Ascending aorta (tissue), 2 donors: ENCODE results near the gene ABLIM2. TPM values are rescaled to one million over a fixed set of nuclear protein-coding genes. Genes with fewer than 3 reads are reported as not detected.

Experiments
- DNase-seq, 2 donors: peaks; one replicate each; pipeline ENCODE4 v3.0.0-alpha.2; 2019; ENCODE audit warnings: low spot score in 2 of 2
- H3K27ac ChIP-seq, 2 donors: fragments of 200-600 bp; sonication (generic); one replicate each; pipeline ENCODE4 v1.5.1; 2016 to 2017; ENCODE audit warnings: mild to moderate bottlenecking in 1 of 2
- H3K27me3 ChIP-seq: fragments of 200-600 bp; sonication (generic); one replicate; pipeline ENCODE4 v1.5.1; 2017
- H3K36me3 ChIP-seq, 2 donors: fragments of 200-600 bp; sonication (generic); one replicate each; pipeline ENCODE4 v1.5.1; 2016
- H3K4me1 ChIP-seq, 2 donors: fragments of 200-600 bp; sonication (generic); one replicate each; pipeline ENCODE4 v1.5.1; 2016 to 2017; ENCODE audit warnings: mild to moderate bottlenecking in 1 of 2
- H3K4me3 ChIP-seq, 2 donors: fragments of 200-600 bp; sonication (generic); one replicate each; pipeline ENCODE4 v1.5.1; 2016 to 2017; ENCODE audit warnings: mild to moderate bottlenecking in 1 of 2
- H3K9me3 ChIP-seq, 2 donors: fragments of 200-600 bp; sonication (generic); one replicate each; pipeline ENCODE4 v1.5.1; 2016
- intact Hi-C: fragments of 100-400 bp; cut with DNase I; formaldehyde crosslinking; loops from one replicate; pipeline ENCODE4 v1.15.1; 2023
- total RNA-seq: library from RNA; depleted of rRNA; stranded (reverse); fragments of >200 nt; gene quantifications from one replicate; pipeline ENCODE4 v1.1.0, GENCODE V29; 2016
- TF ChIP-seq, protein P1 (sequence below), 3 experiments: fragments of 200-600 bp in 2 of 3; fragments of 450-650 bp in 1 of 3; sonication (generic) in 2 of 3; IDR thresholded peaks; one replicate each; pipeline ENCODE4 v1.5.1; 2016 to 2019; ENCODE audit warnings: antibody characterized with exemption in 3 of 3, mild to moderate bottlenecking in 1 of 3, moderate library complexity in 1 of 3

ABLIM2 gene
- total RNA-seq, 1 donor from 2014 or later, result 30.8 TPM

DNA sequence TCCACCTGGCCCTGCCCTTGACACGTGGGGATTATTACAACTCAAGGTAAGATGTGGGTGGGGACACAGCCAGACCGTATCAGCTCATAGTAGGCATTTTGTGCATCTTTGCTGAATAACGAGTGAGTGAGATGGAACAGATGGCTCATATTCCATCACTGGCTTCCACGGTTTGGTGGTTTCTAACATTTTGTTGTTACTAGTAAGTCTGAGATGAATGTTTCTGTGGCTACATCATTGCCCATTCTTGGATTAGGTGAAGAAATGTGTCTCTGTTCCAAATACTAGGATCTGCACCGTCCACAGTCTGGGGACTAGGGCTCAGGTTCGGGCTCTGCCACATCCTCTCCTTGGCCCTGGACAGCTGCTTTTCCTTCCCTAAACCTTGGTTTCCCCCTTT, 3.6 kb downstream of the ABLIM2 start:
- intact Hi-C loops, result loop anchor here (5.0 to 10.0 kb wide), 3 partner anchors 272 to 1373 kb away; partner anchors contain the start of gene KIAA0232
- H3K4me3 ChIP-seq, result no peak overlapping the region
- peak overlapping the region in 1 of 2 donors; percentile 40 for H3K27ac ChIP-seq
- no peak for DNase-seq
- H3K9me3 ChIP-seq, result no peaks in the 10 kb centered on the region
- no peaks in the 10 kb centered on the region for H3K27me3 ChIP-seq
- H3K36me3 ChIP-seq, result no peaks in the 10 kb centered on the region
- H3K4me1 ChIP-seq, result peaks cover 13 to 25% of the 10 kb centered on the region in 2 donors
- TF ChIP-seq, protein P1, sequence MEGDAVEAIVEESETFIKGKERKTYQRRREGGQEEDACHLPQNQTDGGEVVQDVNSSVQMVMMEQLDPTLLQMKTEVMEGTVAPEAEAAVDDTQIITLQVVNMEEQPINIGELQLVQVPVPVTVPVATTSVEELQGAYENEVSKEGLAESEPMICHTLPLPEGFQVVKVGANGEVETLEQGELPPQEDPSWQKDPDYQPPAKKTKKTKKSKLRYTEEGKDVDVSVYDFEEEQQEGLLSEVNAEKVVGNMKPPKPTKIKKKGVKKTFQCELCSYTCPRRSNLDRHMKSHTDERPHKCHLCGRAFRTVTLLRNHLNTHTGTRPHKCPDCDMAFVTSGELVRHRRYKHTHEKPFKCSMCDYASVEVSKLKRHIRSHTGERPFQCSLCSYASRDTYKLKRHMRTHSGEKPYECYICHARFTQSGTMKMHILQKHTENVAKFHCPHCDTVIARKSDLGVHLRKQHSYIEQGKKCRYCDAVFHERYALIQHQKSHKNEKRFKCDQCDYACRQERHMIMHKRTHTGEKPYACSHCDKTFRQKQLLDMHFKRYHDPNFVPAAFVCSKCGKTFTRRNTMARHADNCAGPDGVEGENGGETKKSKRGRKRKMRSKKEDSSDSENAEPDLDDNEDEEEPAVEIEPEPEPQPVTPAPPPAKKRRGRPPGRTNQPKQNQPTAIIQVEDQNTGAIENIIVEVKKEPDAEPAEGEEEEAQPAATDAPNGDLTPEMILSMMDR (IDR thresholded peaks at IDR 0.05), result no peak

DNA sequence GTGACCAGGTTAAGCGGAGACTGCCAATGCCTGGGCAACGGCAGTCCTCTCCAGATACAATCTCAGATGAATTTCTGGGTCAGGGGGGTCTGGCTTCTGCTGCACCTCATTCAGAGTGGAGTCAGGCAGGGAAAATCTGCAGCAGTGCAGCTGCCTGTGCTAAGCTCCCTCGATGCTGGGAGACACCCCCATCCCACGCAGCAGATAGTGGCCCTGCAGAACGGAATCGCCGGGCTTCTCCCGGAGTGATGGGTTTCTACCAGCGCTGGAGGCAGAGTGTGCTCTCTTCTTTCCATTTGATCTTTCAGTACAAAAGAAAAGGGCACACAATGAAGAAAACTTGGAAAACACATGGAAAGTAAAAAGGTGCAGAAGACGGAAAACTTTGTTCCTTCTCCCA, 5.2 kb downstream of the ABLIM2 start:
- H3K27ac ChIP-seq, result no peak overlapping the region
- H3K27me3 ChIP-seq, result no peaks in the 10 kb centered on the region
- intact Hi-C loops, result loop anchor here (10.0 kb wide), 1 partner anchor 349 kb away; no protein-coding TSS in a partner anchor
- H3K9me3 ChIP-seq, result no peaks in the 10 kb centered on the region
- no peaks in the 10 kb centered on the region for H3K36me3 ChIP-seq
- TF ChIP-seq, protein P1 (IDR thresholded peaks at IDR 0.05), result no peak
- no peak overlapping the region for H3K4me3 ChIP-seq
- DNase-seq, result no peak
- peaks cover 5 to 17% of the 10 kb centered on the region in 2 donors for H3K4me1 ChIP-seq

DNA sequence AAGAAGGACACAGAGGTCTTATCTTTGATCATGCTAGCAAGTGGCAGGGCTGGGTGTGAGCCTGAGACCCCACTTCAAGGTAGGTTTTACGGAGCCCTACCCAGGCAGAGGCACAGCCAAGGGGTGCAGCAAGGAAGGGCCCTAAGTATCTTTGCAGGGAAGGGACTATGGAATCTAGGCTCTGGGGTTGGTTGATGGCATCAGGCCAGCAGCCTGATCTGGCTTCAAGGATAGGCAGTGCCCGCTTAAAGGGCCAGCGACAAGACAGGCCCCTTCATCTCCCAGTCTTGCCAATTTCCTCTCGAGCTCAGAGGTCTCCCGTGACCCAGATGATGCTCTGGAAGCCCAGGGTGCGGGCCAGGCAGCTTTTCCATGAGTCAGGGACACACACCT, 5.8 kb downstream of the ABLIM2 start:
- Histone ChIP-seq H3K4me1 (peaks cover 0 to 15% of the 10 kb centered on the region in 2 donors), H3K4me3 (no peak overlapping the region), H3K27ac (no peak overlapping the region), H3K9me3 (no peaks in the 10 kb centered on the region), H3K36me3 (no peaks in the 10 kb centered on the region), H3K27me3 (no peaks in the 10 kb centered on the region)
- DNase-seq, result no peak
- intact Hi-C loops, result loop anchor here (10.0 kb wide), 1 partner anchor 348 kb away; no protein-coding TSS in a partner anchor
- TF ChIP-seq, protein P1 (IDR thresholded peaks at IDR 0.05), result no peak

DNA sequence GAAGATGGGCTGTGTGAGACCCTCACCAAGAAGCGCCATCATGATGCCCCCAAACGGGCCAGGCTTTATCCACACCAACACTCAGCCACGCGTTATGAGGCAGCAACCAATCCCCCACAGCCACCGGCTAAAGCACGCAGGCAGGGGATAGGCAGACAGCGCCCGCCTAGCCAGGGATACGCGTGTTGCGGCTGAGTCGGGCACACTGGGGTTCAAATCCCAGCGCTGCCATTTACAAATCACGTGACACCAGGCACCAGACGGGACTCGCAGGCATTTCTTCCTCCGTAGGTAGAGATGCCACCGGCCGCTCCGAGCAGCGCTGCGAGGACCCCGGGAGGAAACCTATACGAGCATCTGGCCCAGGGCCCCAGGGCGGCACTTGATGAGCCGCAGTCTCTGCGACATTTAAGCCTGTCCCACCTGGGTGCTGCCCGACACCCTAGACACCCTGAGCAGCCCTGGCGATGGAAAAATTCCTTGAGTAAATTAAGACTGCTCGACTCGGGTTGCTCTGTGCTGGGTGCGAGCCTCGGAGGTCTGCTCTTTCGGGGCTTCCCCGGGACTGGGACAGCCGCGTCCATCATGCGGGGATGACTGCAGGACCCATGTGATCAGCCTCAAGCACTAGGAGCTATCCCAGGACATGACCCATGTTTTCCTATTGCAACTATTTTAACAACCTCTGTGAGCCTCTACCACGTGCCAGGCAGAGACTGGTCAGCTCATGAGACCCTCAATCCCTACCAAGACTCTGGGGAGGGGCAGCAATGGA, 6.3 kb downstream of the ABLIM2 start:
- DNase-seq, result no peak
- Histone ChIP-seq H3K27ac (no peak overlapping the region), H3K9me3 (no peaks in the 10 kb centered on the region), H3K36me3 (no peaks in the 10 kb centered on the region), H3K27me3 (no peaks in the 10 kb centered on the region), H3K4me1 (peaks cover 0 to 9% of the 10 kb centered on the region in 2 donors), H3K4me3 (no peak overlapping the region)
- TF ChIP-seq, protein P1 (IDR thresholded peaks at IDR 0.05), result no peak
- intact Hi-C loops, result loop anchor here (10.0 kb wide), 1 partner anchor 347 kb away; no protein-coding TSS in a partner anchor

DNA sequence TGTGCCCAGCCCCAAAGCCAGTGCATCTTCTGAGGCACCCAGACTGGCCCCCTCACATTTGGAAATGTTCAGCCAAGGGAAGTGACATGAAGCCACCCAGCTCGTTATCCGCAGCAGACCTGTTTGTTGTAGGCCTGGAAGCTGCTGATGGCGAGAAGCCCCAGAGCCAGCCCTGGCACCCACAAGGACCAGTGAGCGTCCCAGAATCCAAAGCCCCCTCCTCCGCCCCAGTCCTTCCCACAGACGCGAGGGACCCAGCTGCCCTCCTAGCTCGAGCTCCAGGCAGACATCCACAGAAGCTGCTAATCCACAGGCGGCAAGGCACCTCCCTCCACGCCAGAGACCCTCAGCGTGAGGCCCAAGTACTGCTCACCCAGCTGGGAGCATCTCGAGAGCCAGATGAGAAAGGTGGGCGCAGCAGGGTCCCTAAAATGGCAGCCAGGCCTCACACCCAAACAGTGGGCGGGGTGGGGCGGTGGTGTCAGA, 7.4 kb downstream of the ABLIM2 start:
- Histone ChIP-seq H3K27ac (no peak overlapping the region), H3K4me1 (peaks cover 0 to 4% of the 10 kb centered on the region in 2 donors), H3K4me3 (no peak overlapping the region), H3K36me3 (no peaks in the 10 kb centered on the region), H3K9me3 (no peaks in the 10 kb centered on the region), H3K27me3 (no peaks in the 10 kb centered on the region)
- no peak for DNase-seq
- TF ChIP-seq, protein P1 (IDR thresholded peaks at IDR 0.05), result no peak
- intact Hi-C loops, result loop anchor here (10.0 kb wide), 1 partner anchor 346 kb away; no protein-coding TSS in a partner anchor
